ENCODE measurements around the gene ALPK3.

- TF ChIP-seq, protein P1, sequence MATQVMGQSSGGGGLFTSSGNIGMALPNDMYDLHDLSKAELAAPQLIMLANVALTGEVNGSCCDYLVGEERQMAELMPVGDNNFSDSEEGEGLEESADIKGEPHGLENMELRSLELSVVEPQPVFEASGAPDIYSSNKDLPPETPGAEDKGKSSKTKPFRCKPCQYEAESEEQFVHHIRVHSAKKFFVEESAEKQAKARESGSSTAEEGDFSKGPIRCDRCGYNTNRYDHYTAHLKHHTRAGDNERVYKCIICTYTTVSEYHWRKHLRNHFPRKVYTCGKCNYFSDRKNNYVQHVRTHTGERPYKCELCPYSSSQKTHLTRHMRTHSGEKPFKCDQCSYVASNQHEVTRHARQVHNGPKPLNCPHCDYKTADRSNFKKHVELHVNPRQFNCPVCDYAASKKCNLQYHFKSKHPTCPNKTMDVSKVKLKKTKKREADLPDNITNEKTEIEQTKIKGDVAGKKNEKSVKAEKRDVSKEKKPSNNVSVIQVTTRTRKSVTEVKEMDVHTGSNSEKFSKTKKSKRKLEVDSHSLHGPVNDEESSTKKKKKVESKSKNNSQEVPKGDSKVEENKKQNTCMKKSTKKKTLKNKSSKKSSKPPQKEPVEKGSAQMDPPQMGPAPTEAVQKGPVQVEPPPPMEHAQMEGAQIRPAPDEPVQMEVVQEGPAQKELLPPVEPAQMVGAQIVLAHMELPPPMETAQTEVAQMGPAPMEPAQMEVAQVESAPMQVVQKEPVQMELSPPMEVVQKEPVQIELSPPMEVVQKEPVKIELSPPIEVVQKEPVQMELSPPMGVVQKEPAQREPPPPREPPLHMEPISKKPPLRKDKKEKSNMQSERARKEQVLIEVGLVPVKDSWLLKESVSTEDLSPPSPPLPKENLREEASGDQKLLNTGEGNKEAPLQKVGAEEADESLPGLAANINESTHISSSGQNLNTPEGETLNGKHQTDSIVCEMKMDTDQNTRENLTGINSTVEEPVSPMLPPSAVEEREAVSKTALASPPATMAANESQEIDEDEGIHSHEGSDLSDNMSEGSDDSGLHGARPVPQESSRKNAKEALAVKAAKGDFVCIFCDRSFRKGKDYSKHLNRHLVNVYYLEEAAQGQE (IDR thresholded peaks at IDR 0.05; ENCODE audit: borderline replicate concordance) = no peak
- TF ChIP-seq CTCF (IDR thresholded peaks at IDR 0.05; ENCODE audit: poor library complexity, severe bottlenecking) (no peak), EZH2 (IDR thresholded peaks at IDR 0.05; ENCODE audit: borderline replicate concordance, insufficient read depth, low read length, poor library complexity, severe bottlenecking) (no peak), POLR2AphosphoS5 (IDR thresholded peaks at IDR 0.05) (no peak), EP300 (conservative IDR thresholded peaks at IDR 0.05; ENCODE audit: poor library complexity, severe bottlenecking) (no peak), RAD21 (conservative IDR thresholded peaks at IDR 0.05) (no peak)
Measured at GRCh38 chr15:84885801-84886200, 68.6 kb downstream of the ALPK3 start.
